ENCODE results near the gene ZC3H14.

The ZC3H14 gene

GRCh38 chr14:88611878-88612277 is 49.0 kb downstream of the ZC3H14 start:
- no peak for DNase-seq (ENCODE audit: low read depth)

DNA sequence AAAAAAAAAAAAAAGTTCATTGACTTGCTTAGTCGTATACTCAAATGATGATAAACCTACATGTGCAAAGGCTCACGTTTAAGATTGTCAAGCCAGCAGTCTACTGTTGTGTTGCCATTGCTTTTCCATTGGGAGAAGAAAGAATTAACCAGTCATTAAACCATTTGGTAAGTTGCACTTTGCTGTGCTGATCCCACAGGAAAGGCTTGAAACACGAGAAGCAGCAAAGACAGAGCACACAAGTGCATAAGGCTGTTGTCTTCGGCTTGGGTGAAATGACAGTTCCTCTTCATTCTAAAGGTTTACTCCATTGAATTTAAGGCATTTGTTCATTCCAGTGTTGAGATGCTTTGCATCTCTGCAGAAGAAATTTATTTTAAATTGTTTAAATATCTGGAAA is 50.1 kb downstream of the ZC3H14 start:
- no peak for DNase-seq (ENCODE audit: low read depth)

DNA sequence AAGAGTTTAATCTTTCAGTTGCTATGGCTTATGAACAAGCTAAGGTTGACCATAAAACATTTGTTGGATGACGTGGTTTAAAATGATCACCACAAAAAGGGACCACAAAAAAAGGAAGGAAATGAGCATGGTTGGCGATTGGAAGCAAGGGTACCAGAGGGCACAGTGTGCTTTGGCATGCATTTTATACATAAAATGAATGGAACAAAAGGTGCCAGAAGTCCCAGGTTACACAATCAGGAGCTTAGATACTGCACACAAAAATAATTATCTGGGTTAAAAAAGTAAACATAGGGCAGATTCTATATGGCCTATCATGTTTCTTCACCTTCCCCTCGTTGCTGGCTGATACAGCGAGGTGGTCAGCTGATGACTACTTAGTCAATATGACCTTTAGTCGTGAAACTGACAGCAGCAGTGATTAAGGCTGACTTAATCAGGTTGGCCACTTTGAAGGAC is 50.7 kb downstream of the ZC3H14 start:
- DNase-seq (ENCODE audit: low read depth), result no peak

DNA sequence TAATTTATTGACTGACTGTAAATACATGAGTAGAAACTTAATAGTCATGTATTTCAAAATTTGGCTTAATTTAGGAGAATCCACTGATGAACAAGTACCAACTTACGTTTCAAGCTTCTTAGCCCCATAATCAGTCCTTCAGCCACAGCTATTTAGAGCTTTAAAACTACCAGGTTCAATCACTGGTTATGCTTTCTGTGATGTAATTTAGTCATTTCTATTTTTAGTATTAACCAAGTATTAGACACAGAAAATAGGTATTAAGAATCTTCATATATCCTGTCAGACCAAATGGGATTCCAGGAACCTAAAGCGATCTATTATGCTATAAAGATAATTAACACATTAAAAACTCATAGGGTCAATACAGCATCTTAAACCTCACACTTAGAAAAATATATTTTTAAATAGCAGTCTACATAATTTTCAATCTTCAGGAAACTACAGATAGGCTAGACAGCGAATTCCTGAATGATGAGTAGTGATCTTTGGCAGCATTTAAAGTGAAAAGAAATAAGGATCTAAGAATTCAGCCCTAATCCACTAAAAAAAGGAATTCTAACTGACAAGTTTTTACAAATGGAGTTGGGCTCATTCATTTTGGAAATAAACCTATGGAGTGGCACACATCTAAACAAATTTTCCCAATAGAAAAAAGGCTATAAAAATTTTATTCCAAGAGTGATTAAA is 51.5 kb downstream of the ZC3H14 start:
- no peak for DNase-seq (ENCODE audit: low read depth)

GRCh38 chr14:88616697-88617096 is 53.9 kb downstream of the ZC3H14 start:
- no peak for DNase-seq (ENCODE audit: low read depth)

GRCh38 chr14:88617479-88617878 is 54.6 kb downstream of the ZC3H14 start:
- no peak for DNase-seq (ENCODE audit: low read depth)

DNA sequence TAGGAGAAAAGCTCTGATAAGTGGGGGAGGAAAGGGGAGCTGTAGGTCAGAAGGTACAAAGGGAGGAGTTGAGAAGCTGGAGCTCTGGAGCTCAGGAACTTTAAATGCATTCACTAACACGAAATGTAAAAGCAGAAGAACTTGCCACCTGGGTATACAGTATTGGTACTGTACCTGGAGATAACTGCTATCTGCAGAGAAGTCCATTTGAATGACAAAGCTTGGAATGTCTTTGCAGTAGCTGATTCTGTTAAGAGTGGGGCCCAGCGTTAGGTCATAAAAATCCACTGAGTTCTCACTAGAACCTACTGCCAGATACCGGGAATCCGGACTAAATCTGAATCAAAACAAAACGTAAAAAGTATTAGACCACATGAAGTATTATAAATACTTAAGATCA is 55.6 kb downstream of the ZC3H14 start:
- no peak for DNase-seq (ENCODE audit: low read depth)

GRCh38 chr14:88621100-88621499 is 58.3 kb downstream of the ZC3H14 start:
- no peak for DNase-seq (ENCODE audit: low read depth)

DNA sequence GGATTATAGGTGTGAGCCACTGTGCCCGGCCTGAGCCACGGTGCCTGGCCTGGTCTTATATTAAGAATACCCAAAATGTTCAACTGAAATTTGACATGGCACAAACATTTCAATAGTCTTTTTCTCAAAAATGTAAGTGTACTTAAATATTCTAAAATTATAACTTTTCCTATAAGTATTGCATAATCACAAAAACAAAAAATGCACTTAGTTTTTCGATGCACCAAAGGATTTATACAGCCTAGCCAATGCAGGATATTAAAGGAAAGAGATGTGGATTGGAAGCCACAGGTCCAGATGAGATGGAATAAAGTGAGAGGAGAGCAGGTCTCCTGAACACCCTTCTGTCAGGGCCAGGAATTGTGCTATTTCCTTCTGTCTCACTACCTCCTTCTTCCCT is 62.8 kb downstream of the ZC3H14 start:
- no peak for DNase-seq (ENCODE audit: low read depth)

GRCh38 chr14:88628033-88628432 is 65.2 kb downstream of the ZC3H14 start:
- no peak for DNase-seq (ENCODE audit: low read depth)

DNA sequence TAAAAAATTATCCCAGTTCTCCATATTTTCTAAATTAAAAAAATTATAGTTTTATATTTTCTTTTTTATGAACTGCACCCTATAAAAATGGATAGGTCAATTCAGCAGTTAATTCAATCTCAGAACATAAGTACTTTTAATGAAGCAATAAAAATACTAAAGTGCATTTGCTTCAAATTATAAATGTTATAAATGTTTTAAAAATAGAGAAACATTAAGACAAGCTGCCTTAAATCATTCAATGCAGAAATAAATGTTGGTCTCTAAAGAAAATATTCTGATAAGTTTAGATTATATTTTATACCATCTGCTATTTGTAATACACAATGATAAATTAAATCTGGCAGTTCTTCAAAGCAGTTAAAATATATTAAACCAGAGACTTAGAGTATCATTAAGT is 65.6 kb downstream of the ZC3H14 start:
- no peak for DNase-seq (ENCODE audit: low read depth)

DNA sequence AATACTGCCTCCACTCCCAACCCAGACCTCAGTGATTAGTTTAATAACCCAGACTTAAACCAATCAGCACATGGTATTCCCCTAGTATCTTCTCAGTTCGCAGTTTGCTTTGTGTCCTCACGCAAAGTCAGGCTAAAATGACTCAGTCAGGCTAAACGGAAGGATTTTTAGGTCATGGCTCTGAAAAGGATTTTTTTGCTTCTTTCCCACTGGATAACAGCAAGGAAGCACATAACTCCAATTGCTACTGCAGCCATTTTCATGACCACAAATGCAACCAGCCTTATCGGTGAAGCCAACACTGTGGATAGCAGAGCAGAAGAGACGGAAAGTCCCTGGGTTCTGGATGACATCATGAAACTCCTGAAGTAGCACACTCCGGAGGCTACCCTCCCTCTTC is 67.7 kb downstream of the ZC3H14 start:
- no peak for DNase-seq (ENCODE audit: low read depth)

GRCh38 chr14:88631091-88631490 is 68.3 kb downstream of the ZC3H14 start:
- no peak for DNase-seq (ENCODE audit: low read depth)

- DNase-seq (ENCODE audit: low read depth), result no peak
Observed at GRCh38 chr14:88632512-88632911, 69.7 kb downstream of the ZC3H14 start.

DNA sequence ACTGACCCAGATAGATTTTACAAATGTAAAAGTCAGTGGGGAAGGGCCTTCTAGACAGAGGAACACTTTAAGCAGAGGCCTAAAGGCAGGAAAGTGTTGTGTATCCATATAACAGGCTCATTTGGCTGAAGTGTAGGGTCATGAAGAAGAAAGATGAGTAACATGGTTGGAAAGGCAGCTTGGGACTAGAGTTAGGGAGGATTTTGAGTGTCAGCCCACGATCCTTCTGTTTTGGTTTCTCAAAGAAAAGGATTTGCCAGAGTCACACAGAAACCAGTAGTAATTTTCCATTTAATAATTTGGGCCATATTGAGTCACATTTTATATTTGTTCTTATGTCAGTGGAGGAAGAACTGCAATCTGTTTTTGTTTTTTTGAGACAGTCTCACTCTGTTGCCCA is 76.4 kb downstream of the ZC3H14 start:
- no peak for DNase-seq (ENCODE audit: low read depth)

DNA sequence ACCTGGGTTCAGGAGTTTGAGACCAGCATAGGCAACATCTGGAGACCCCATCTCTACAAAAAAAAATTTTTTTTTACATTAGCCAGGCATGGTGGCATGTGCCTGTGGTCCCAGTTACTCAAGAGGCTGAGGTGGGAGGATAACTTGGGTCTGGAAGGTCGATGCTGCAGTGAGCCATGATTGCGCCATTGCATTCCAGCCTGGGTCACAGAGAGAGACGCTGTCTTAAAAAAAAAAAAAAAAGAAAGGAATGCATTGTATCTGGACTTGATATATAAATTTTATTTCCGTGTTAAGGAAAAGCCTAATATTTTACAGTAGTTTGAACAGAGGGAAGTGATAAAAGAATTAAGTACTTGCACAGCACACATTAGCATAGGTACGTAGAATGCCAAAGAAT is 97.2 kb downstream of the ZC3H14 start:
- DNase-seq (ENCODE audit: low read depth), result no peak

DNA sequence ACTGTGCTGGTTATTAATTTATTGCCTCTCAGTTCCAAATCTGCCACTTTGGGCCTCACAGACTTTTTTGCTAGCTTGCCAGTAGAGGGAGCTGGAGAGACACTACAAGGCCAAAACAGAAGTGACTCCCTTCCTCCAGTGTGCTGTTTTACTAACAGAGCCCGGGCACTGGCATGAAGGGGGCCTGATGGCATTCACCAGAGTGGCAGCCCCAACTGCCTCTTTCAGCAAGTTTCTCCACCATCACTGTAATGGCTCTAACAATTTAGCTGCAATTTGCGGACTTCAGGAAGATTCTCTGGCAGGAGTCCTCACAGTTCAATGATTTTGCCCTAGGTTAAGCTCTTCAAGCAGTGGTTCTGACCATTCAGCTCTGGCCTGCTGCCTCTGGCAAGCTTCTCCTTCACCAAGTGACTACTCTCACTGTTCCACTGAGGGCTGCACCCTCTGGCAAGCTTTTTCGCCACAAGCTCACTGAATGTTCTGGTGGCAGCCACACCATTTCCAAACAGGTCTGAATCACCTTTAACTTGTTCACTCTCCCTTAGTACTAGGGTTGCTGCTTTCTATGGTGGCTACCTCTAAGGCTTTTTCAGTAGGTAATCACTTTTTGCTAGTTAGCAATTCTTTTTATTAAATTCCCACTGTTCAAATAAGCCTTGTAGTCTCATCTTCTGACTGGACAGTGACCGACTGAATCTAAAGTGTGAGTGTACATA is 104.9 kb downstream of the ZC3H14 start:
- peak; percentile 25 for DNase-seq (ENCODE audit: low read depth)

DNA sequence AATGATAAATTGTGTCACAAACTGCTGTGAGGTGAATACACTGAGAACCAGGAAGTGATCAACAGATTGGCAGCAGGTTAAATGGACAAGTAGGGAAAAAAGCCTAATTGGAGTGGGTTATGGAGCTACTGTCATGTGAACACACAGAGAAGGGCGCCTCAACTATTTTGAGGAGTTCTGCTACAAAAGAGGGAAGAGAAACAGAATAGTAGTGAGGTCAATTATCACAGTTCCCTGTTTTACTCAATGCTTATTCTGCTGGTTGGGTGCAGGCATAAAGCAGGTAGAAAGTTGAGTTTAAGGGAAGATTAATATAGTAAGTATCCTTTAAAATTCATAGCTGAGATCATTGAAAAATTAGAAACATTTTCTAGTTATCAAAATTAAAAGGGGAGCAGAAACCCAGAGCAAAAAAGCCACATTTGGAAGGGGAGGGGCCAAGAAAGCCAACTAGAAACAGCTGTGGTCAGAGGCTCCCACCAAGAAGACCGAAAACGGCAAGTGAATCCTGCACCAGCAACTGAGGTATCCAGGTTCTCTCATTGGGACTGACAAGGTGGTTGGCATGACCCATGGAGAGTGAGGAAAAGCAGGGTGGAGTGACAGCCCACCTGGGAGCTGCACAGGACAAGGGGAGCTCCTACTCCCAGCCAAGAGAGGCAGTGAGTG is 105.7 kb downstream of the ZC3H14 start:
- no peak for DNase-seq (ENCODE audit: low read depth)

DNA sequence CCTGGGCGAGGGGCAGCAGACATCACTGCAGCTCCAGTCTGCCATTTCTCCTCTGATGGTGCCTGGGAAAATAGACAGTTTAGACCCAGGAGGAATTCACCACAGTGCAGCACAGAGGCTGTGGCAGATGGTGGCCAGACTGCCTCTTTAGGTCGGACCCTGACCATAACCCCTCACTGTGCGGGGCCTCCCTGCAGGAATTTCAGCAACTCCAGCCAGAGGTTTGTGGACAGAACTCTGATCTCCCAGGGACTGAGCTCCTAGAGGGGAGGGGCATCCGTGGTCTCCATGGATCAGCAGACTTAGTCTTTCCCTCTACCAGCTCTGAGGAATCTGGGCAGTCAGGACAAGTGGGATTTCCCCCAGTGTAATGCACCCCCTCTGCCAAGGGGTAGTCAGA is 106.5 kb downstream of the ZC3H14 start:
- no peak for DNase-seq (ENCODE audit: low read depth)

All from activated T-cell treated with anti-CD3 and anti-CD28 coated beads for 24 hours (primary cell).